Lower leg skin (tissue), 3 donors: ENCODE results near the gene DAGLB.
"Not testable (repeated sequence)": the region's sequence is repeated elsewhere in the genome, so short reads cannot be mapped to it uniquely, and the experiment has no call there.

Source experiments
- CTCF ChIP-seq, 3 donors: fragments of 450-650 bp; IDR thresholded peaks; one replicate each; pipeline ENCODE4 v1.5.1; 2016; ENCODE audit warnings: antibody characterized with exemption in 3 of 3, mild to moderate bottlenecking in 3 of 3, moderate library complexity in 2 of 3
- POLR2A ChIP-seq, 2 donors: fragments of 450-650 bp; IDR thresholded peaks; one replicate each; pipeline ENCODE4 v1.6.1; 2016 to 2017; ENCODE audit warnings: antibody characterized with exemption in 2 of 2, mild to moderate bottlenecking in 1 of 2, moderate library complexity in 1 of 2

- not testable (repeated sequence) for TF ChIP-seq POLR2A, CTCF (IDR thresholded peaks at IDR 0.05)
These were observed 65.9 kb downstream of the DAGLB start for GRCh38 chr7:6381846-6382245.
